ENCODE results near the gene CHD5. TPM values are rescaled to one million over a fixed set of nuclear protein-coding genes. Genes with fewer than 3 reads are reported as not detected.

Gene CHD5
- total RNA-seq, 1 experiment from 2014 or later = 2.4 TPM

- Mint-ChIP-seq H3K9me3 (no peaks in the 10 kb centered on the region), H3K27me3 (ENCODE audit: low read depth) (peaks cover 56% of the 10 kb centered on the region), H3K27ac (no peak overlapping the region), H3K36me3 (peaks cover 8% of the 10 kb centered on the region), H3K4me1 (peaks cover 48% of the 10 kb centered on the region), H3K4me3 (peak overlapping the region; percentile 65)
- TF ChIP-seq, protein P1, sequence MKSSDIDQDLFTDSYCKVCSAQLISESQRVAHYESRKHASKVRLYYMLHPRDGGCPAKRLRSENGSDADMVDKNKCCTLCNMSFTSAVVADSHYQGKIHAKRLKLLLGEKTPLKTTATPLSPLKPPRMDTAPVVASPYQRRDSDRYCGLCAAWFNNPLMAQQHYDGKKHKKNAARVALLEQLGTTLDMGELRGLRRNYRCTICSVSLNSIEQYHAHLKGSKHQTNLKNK (CRISPR knock-in tag; IDR thresholded peaks at IDR 0.05) = no peak
- TF ChIP-seq, protein P2, sequence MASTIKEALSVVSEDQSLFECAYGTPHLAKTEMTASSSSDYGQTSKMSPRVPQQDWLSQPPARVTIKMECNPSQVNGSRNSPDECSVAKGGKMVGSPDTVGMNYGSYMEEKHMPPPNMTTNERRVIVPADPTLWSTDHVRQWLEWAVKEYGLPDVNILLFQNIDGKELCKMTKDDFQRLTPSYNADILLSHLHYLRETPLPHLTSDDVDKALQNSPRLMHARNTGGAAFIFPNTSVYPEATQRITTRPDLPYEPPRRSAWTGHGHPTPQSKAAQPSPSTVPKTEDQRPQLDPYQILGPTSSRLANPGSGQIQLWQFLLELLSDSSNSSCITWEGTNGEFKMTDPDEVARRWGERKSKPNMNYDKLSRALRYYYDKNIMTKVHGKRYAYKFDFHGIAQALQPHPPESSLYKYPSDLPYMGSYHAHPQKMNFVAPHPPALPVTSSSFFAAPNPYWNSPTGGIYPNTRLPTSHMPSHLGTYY (CRISPR knock-in tag; IDR thresholded peaks at IDR 0.05) = no peak
- TF ChIP-seq ATF1 (CRISPR knock-in tag; IDR thresholded peaks at IDR 0.05) (no peak), SMAD4 (CRISPR knock-in tag; IDR thresholded peaks at IDR 0.05) (no peak), AR (CRISPR knock-in tag; IDR thresholded peaks at IDR 0.05) (no peak), ZNF396 (CRISPR knock-in tag; IDR thresholded peaks at IDR 0.05; ENCODE audit: borderline replicate concordance) (no peak), ZNF317 (CRISPR knock-in tag; IDR thresholded peaks at IDR 0.05; ENCODE audit: borderline replicate concordance, low read depth) (no peak), TCF7 (CRISPR knock-in tag; IDR thresholded peaks at IDR 0.05; ENCODE audit: low read depth) (no peak), TEAD1 (CRISPR knock-in tag; IDR thresholded peaks at IDR 0.05) (no peak)
- POLR2A ChIA-PET = no interaction called here
- ATAC-seq (peak; percentile 2; the same call in 1 of the 2 replicates), DNase-seq (ENCODE audit: low spot score) (peak; percentile 33)
- CTCF ChIA-PET = interaction anchor here (0.6 to 6.2 kb wide), 4 partner anchors 11 to 1794 kb away, joined by 4 to 47 read pairs (median 5); partner anchors contain the start of gene RNF207
Observed at GRCh38 chr1:6181347-6181770, 1.2 kb upstream of the CHD5 start.

DNA sequence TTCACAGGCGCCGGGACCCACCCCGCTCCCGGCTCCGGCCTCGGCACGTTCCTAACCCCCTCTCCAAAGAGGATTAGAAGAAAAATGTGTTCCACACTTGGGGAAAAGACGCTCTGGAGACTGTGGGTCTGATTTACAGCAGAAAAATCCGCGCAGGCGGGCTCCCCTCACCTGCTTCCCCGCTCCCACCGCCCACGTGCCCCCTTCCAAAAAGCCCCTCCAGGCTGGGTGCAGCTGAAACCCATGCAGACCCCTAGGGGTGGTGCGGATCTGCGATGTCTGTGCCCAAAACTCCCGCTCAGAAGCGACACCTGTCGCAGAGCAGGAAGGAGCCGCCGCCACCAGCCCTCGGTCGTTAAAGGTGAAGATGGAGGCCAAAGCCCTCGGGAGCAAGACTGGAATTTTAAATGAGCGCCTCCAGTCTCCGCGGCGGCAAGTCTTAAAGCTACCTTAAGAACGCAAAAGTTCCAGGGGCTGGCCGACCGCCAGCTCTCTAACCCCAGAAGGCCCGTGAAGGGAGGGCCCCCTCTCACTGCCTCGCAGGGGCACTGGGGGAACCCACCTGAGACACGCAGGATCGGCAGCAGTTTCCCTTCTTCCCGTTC is 688 bp upstream of the CHD5 start:
- POLR2A ChIA-PET = no interaction called here
- TF ChIP-seq, protein P3, sequence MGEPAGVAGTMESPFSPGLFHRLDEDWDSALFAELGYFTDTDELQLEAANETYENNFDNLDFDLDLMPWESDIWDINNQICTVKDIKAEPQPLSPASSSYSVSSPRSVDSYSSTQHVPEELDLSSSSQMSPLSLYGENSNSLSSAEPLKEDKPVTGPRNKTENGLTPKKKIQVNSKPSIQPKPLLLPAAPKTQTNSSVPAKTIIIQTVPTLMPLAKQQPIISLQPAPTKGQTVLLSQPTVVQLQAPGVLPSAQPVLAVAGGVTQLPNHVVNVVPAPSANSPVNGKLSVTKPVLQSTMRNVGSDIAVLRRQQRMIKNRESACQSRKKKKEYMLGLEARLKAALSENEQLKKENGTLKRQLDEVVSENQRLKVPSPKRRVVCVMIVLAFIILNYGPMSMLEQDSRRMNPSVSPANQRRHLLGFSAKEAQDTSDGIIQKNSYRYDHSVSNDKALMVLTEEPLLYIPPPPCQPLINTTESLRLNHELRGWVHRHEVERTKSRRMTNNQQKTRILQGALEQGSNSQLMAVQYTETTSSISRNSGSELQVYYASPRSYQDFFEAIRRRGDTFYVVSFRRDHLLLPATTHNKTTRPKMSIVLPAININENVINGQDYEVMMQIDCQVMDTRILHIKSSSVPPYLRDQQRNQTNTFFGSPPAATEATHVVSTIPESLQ (CRISPR knock-in tag; IDR thresholded peaks at IDR 0.05) = no peak
- TF ChIP-seq STAT6 (CRISPR knock-in tag; conservative IDR thresholded peaks at IDR 0.05; ENCODE audit: low read depth) (no peak), NR2C2 (CRISPR knock-in tag; IDR thresholded peaks at IDR 0.05) (no peak), MLX (CRISPR knock-in tag; IDR thresholded peaks at IDR 0.05) (no peak), AFF4 (CRISPR knock-in tag; IDR thresholded peaks at IDR 0.05; ENCODE audit: borderline replicate concordance) (no peak)
- TF ChIP-seq, protein P4, sequence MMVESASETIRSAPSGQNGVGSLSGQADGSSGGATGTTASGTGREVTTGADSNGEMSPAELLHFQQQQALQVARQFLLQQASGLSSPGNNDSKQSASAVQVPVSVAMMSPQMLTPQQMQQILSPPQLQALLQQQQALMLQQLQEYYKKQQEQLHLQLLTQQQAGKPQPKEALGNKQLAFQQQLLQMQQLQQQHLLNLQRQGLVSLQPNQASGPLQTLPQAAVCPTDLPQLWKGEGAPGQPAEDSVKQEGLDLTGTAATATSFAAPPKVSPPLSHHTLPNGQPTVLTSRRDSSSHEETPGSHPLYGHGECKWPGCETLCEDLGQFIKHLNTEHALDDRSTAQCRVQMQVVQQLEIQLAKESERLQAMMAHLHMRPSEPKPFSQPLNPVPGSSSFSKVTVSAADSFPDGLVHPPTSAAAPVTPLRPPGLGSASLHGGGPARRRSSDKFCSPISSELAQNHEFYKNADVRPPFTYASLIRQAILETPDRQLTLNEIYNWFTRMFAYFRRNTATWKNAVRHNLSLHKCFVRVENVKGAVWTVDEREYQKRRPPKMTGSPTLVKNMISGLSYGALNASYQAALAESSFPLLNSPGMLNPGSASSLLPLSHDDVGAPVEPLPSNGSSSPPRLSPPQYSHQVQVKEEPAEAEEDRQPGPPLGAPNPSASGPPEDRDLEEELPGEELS (CRISPR knock-in tag; IDR thresholded peaks at IDR 0.05) = no peak

More for the DNA sequence above, 688 bp upstream of the CHD5 start:
- CTCF ChIA-PET = interaction anchor here (0.6 to 6.2 kb wide), 4 partner anchors 11 to 1794 kb away, joined by 4 to 47 read pairs (median 5); partner anchors contain the start of gene RNF207
- peak overlapping the region; percentile 65 for H3K4me3 Mint-ChIP-seq
- no peak overlapping the region for H3K27ac Mint-ChIP-seq
- H3K9me3 Mint-ChIP-seq = no peaks in the 10 kb centered on the region
- ATAC-seq (peak; percentile 9), DNase-seq (ENCODE audit: low spot score) (peak; percentile 49)
- H3K27me3 Mint-ChIP-seq (ENCODE audit: low read depth) = peaks cover 56% of the 10 kb centered on the region
- H3K4me1 Mint-ChIP-seq = peaks cover 44% of the 10 kb centered on the region
- peaks cover 4% of the 10 kb centered on the region; the same call in 1 of the 2 replicates for H3K36me3 Mint-ChIP-seq
